ENCODE data around the gene TPGS2. TPM values are rescaled to one million over a fixed set of nuclear protein-coding genes. Genes with fewer than 3 reads are reported as not detected.
"Not testable (repeated sequence)": the region's sequence is repeated elsewhere in the genome, so short reads cannot be mapped to it uniquely, and the experiment has no call there.

Gene TPGS2
- total RNA-seq, 1 donor from 2014 or later, result 57.6 TPM

DNA sequence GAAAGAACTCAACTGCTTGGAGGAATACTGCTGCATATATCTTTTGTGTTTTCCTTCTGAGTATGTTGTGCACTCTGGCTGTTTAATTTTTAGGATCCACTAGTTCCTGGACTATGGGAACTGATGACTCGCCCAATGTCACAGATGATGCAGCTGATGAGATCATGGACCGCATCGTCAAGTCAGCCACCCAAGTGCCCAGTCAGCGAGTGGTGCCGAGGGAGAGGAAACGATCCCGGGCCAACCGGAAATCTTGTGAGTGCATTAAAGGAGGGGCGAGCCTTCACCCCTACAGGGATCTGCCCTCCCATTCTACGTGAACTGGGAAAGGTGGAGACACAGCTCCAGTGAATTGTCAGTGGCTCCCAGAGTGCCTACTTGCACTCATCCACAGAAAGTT, 59.6 kb downstream of the TPGS2 start:
- TF ChIP-seq, protein P1, sequence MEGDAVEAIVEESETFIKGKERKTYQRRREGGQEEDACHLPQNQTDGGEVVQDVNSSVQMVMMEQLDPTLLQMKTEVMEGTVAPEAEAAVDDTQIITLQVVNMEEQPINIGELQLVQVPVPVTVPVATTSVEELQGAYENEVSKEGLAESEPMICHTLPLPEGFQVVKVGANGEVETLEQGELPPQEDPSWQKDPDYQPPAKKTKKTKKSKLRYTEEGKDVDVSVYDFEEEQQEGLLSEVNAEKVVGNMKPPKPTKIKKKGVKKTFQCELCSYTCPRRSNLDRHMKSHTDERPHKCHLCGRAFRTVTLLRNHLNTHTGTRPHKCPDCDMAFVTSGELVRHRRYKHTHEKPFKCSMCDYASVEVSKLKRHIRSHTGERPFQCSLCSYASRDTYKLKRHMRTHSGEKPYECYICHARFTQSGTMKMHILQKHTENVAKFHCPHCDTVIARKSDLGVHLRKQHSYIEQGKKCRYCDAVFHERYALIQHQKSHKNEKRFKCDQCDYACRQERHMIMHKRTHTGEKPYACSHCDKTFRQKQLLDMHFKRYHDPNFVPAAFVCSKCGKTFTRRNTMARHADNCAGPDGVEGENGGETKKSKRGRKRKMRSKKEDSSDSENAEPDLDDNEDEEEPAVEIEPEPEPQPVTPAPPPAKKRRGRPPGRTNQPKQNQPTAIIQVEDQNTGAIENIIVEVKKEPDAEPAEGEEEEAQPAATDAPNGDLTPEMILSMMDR (IDR thresholded peaks at IDR 0.05), result no peak
- DNase-seq, result no peak
- intact Hi-C loops (cut with DNase I), result no loop called here
- ATAC-seq, result no peak
- H3K27me3 ChIP-seq, result no peaks in the 10 kb centered on the region
- H3K9me3 ChIP-seq, result no peaks in the 10 kb centered on the region
- H3K4me1 ChIP-seq, result no peaks in the 10 kb centered on the region
- no peak overlapping the region for H3K4me3 ChIP-seq
- no peak overlapping the region for H3K27ac ChIP-seq
- no peaks in the 10 kb centered on the region for H3K36me3 ChIP-seq

DNA sequence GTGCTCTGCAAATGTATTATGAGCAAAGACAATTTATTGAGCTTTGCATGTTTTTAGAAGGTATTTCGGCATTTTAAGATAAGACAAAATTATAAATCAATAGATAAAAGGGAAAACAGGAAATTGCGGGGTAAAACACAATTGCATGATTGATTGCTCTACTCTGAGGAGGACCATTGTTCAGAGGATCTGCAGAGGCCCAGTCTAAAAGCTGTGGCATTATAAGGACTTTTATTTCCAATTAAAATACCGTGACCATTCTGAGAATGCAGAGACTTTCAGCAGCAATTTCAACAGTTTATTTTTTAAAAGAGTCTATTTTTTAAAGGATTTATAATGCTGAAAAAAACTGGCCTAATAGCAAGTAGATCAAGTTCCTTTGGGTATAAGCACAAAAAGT, 62.0 kb downstream of the TPGS2 start:
- Histone ChIP-seq H3K36me3 (no peaks in the 10 kb centered on the region), H3K4me3 (no peak overlapping the region), H3K27me3 (no peaks in the 10 kb centered on the region), H3K27ac (no peak overlapping the region), H3K9me3 (no peaks in the 10 kb centered on the region), H3K4me1 (no peaks in the 10 kb centered on the region)
- intact Hi-C loops (cut with DNase I), result no loop called here
- DNase-seq (no peak), ATAC-seq (no peak)
- TF ChIP-seq, protein P1 (IDR thresholded peaks at IDR 0.05), result no peak

DNA sequence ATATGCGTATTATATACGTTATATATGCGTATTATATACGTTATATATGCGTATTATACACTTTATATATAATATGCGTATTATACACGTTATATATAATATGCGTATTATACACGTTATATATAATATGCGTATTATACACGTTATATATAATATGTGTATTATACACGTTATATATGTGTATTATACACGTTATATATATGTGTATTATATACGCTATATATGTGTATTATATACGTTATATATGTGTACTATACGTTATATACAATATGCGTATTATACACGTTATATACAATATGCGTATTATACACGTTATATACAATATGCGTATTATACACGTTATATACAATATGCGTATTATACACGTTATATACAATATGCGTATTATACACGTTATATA, 65.8 kb downstream of the TPGS2 start:
- H3K36me3 ChIP-seq; ATAC-seq; H3K9me3 ChIP-seq; H3K27me3 ChIP-seq; DNase-seq; H3K4me3 ChIP-seq; H3K27ac ChIP-seq; intact Hi-C loops (cut with DNase I); H3K4me1 ChIP-seq: not testable (repeated sequence)

DNA sequence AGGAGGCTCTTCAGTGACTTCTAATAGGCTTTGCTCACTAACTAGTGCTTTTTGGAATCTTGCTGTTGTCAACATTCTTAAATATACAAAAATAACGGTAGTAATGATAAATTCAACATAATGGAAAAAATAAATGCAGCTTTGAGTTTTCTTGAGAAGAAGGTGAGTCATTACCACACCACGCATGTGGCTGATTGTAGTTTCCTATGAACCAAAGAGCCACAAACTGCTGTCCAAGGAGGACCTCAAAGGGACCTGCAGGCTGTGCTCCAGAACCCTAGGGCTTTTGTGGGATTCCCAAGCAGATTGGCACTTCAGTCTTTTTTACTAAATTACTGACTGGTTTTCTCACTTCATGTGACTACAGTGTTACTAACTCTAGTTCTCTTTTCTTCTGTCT, 66.7 kb downstream of the TPGS2 start:
- no peak overlapping the region for H3K4me3 ChIP-seq
- no peaks in the 10 kb centered on the region for H3K4me1 ChIP-seq
- ATAC-seq (no peak), DNase-seq (no peak)
- no peak overlapping the region for H3K27ac ChIP-seq
- H3K36me3 ChIP-seq, result no peaks in the 10 kb centered on the region
- intact Hi-C loops (cut with DNase I), result no loop called here
- no peaks in the 10 kb centered on the region for H3K9me3 ChIP-seq
- no peaks in the 10 kb centered on the region for H3K27me3 ChIP-seq
- TF ChIP-seq, protein P1 (IDR thresholded peaks at IDR 0.05), result no peak

DNA sequence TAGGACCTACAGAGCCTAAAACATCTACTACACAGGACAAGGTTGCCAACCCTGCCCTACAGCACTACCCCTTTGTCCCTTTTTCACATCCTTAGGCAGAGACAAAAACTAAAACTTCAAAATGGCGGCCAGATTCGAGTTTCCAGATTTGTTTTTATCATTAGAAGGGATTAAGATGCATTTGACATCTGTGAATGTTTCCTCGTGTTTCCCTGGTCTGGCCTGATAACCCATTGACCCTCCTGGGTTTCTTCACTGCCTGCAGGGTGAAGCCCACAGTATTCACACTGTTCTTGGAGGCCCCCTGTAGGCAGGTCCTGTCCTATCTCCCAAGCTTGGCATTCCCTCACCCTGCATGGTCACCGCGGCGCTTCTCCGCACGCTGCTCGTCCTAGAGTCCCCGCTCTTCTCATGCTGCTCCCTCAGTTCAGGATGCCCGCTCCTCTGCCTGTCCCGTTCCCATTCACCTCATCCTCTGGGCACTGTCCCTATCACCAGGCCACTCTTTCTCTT, 67.6 kb downstream of the TPGS2 start:
- Histone ChIP-seq H3K27me3 (no peaks in the 10 kb centered on the region), H3K9me3 (no peaks in the 10 kb centered on the region), H3K4me1 (peaks cover 6% of the 10 kb centered on the region), H3K36me3 (no peaks in the 10 kb centered on the region), H3K27ac (no peak overlapping the region), H3K4me3 (no peak overlapping the region)
- intact Hi-C loops (cut with DNase I), result no loop called here
- TF ChIP-seq, protein P1 (IDR thresholded peaks at IDR 0.05), result no peak
- ATAC-seq, result no peak
- peak; percentile 37 for DNase-seq

DNA sequence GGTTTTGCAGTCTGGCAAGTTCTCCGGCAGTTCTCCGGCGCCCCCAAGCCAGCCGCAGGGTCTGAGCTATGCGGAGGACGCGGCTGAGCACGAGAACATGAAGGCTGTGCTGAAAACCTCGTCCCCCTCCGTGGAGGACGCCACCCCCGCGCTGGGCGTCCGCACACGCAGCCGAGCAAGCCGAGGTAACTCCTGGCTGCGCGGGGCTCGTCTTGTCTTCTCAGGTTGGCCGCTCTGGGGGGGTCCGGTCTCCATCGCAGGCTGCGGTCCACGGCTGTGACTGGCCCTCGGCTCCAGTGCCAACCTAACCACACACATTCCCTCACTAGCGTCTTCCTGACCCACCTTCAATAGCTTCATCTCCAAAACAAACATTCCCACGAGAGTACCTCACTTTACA, 68.2 kb downstream of the TPGS2 start:
- Histone ChIP-seq H3K27me3 (no peaks in the 10 kb centered on the region), H3K27ac (no peak overlapping the region), H3K36me3 (no peaks in the 10 kb centered on the region), H3K4me1 (peaks cover 7% of the 10 kb centered on the region), H3K4me3 (no peak overlapping the region), H3K9me3 (no peaks in the 10 kb centered on the region)
- peak; percentile 36 for DNase-seq
- TF ChIP-seq, protein P1 (IDR thresholded peaks at IDR 0.05), result no peak
- intact Hi-C loops (cut with DNase I), result no loop called here
- no peak for ATAC-seq

All from upper lobe of right lung (tissue), 1 donor.